ENCODE results near the gene RAB3C.
"Not testable (repeated sequence)": the region's sequence is repeated elsewhere in the genome, so short reads cannot be mapped to it uniquely, and the experiment has no call there.

Gene RAB3C

GRCh38 chr5:58602889-58603288 is 20.0 kb downstream of the RAB3C start:
- DNase-seq (ENCODE audit: low read depth): not testable (repeated sequence)

GRCh38 chr5:58606064-58606463 is 23.2 kb downstream of the RAB3C start:
- no peak for DNase-seq (ENCODE audit: low read depth)

- DNase-seq (ENCODE audit: low read depth): no peak
Observed at GRCh38 chr5:58615972-58616371, 33.1 kb downstream of the RAB3C start.

- no peak for DNase-seq (ENCODE audit: low read depth)
Observed at GRCh38 chr5:58617241-58617640, 34.4 kb downstream of the RAB3C start.

- DNase-seq (ENCODE audit: low read depth): no peak
Observed at GRCh38 chr5:58620336-58620735, 37.5 kb downstream of the RAB3C start.

GRCh38 chr5:58622936-58623871 is 40.3 kb downstream of the RAB3C start:
- no peak for DNase-seq (ENCODE audit: low read depth)

GRCh38 chr5:58628626-58629025 is 45.8 kb downstream of the RAB3C start:
- DNase-seq (ENCODE audit: low read depth): no peak

- no peak for DNase-seq (ENCODE audit: low read depth)
Observed at GRCh38 chr5:58629271-58630159, 46.6 kb downstream of the RAB3C start.

- no peak for DNase-seq (ENCODE audit: low read depth)
Observed at GRCh38 chr5:58631895-58632294, 49.0 kb downstream of the RAB3C start.

GRCh38 chr5:58635416-58635815 is 52.5 kb downstream of the RAB3C start:
- DNase-seq (ENCODE audit: low read depth): no peak

GRCh38 chr5:58640011-58640410 is 57.1 kb downstream of the RAB3C start:
- DNase-seq (ENCODE audit: low read depth): no peak

- DNase-seq (ENCODE audit: low read depth): no peak
Observed at GRCh38 chr5:58641533-58641932, 58.7 kb downstream of the RAB3C start.

- DNase-seq (ENCODE audit: low read depth): no peak
Observed at GRCh38 chr5:58648846-58649245, 66.0 kb downstream of the RAB3C start.

- DNase-seq (ENCODE audit: low read depth): no peak
Observed at GRCh38 chr5:58649716-58650115, 66.8 kb downstream of the RAB3C start.

- DNase-seq (ENCODE audit: low read depth): no peak
Observed at GRCh38 chr5:58653521-58653920, 70.6 kb downstream of the RAB3C start.

- no peak for DNase-seq (ENCODE audit: low read depth)
Observed at GRCh38 chr5:58666141-58666540, 83.3 kb downstream of the RAB3C start.

- DNase-seq (ENCODE audit: low read depth): no peak
Observed at GRCh38 chr5:58666598-58667581, 84.0 kb downstream of the RAB3C start.

- no peak for DNase-seq (ENCODE audit: low read depth)
Observed at GRCh38 chr5:58670582-58670981, 87.7 kb downstream of the RAB3C start.

GRCh38 chr5:58671155-58671554 is 88.3 kb downstream of the RAB3C start:
- DNase-seq (ENCODE audit: low read depth): no peak

- DNase-seq (ENCODE audit: low read depth): no peak
Observed at GRCh38 chr5:58672521-58672920, 89.6 kb downstream of the RAB3C start.

GRCh38 chr5:58674070-58674469 is 91.2 kb downstream of the RAB3C start:
- no peak for DNase-seq (ENCODE audit: low read depth)

- no peak for DNase-seq (ENCODE audit: low read depth)
Observed at GRCh38 chr5:58674711-58675110, 91.8 kb downstream of the RAB3C start.
